Neural cell (in vitro differentiated cells): ENCODE measurements around the gene PRR36. TPM values are rescaled to one million over a fixed set of nuclear protein-coding genes. Genes with fewer than 3 reads are reported as not detected.

Source experiments
- H2AFZ ChIP-seq: fragments of 200-600, 300-800 bp; sonication (generic), shearing (Covaris generic); 2 replicates; pipeline ENCODE4 v1.6.0; 2014; ENCODE audit warnings: low read depth, mild to moderate bottlenecking, antibody characterized with exemption, low read length, moderate library complexity
- H3F3A ChIP-seq: fragments of 200-600 bp; shearing (Covaris generic); 2 replicates; pipeline ENCODE4 v1.6.1; 2016; ENCODE audit warnings: mild to moderate bottlenecking, moderate library complexity, mixed read lengths, antibody characterized with exemption, low read length; ENCODE audit not compliant: insufficient read depth, poor library complexity, severe bottlenecking
- H3K27ac ChIP-seq: fragments of 200-600, 300-800 bp; sonication (generic), shearing (Covaris generic); 2 replicates; pipeline ENCODE4 v1.5.1; 2014; ENCODE audit warnings: mild to moderate bottlenecking, low read length, moderate library complexity
- H3K27me3 ChIP-seq: fragments of 300-800, 200-600 bp; sonication (generic), shearing (Covaris generic); 2 replicates; pipeline ENCODE4 v1.6.0; 2014; ENCODE audit warnings: mild to moderate bottlenecking, low read depth, low read length, moderate library complexity; ENCODE audit not compliant: insufficient read depth
- H3K36me3 ChIP-seq: fragments of 300-800, 200-600 bp; sonication (generic), shearing (Covaris generic); 2 replicates; pipeline ENCODE4 v1.5.1; 2014; ENCODE audit warnings: mild to moderate bottlenecking, antibody characterized with exemption, low read length, moderate library complexity; ENCODE audit not compliant: insufficient read depth
- H3K4me2 ChIP-seq: fragments of 300-800, 200-600 bp; sonication (generic), shearing (Covaris generic); 2 replicates; pipeline ENCODE4 v1.6.0; 2014; ENCODE audit warnings: mild to moderate bottlenecking, low read length
- H3K4me3 ChIP-seq: fragments of 300-800, 200-600 bp; sonication (generic), shearing (Covaris generic); 2 replicates; pipeline ENCODE4 v1.5.1; 2014; ENCODE audit warnings: mild to moderate bottlenecking, low read length, moderate library complexity
- H3K79me2 ChIP-seq: fragments of 200-600 bp; shearing (Covaris generic); replicated peaks from 2 replicates; pipeline ENCODE4 v1.6.0; 2014; ENCODE audit warnings: mild to moderate bottlenecking, low read length, moderate library complexity; ENCODE audit not compliant: insufficient read depth
- H3K9ac ChIP-seq: fragments of 300-800, 200-600 bp; sonication (generic), shearing (Covaris generic); 2 replicates; pipeline ENCODE4 v1.6.1; 2016; ENCODE audit warnings: mild to moderate bottlenecking, low read length, mixed read lengths
- H3K9me2 ChIP-seq: fragments of 200-600 bp; shearing (Covaris generic); 2 replicates; pipeline ENCODE4 v1.6.1; 2016; ENCODE audit warnings: mild to moderate bottlenecking, low read length, mixed read lengths; ENCODE audit not compliant: insufficient read depth
- H3K9me3 ChIP-seq: fragments of 200-600, 300-800 bp; sonication (generic), shearing (Covaris generic); 2 replicates; pipeline ENCODE4 v1.6.1; 2016; ENCODE audit warnings: mild to moderate bottlenecking, mixed run types, low read length, moderate library complexity, mixed read lengths
- H4K20me1 ChIP-seq: fragments of 200-600 bp; shearing (Covaris generic); 2 replicates; pipeline ENCODE4 v1.6.1; 2016; ENCODE audit warnings: mild to moderate bottlenecking, mixed run types; ENCODE audit not compliant: insufficient read depth
- CTCF ChIP-seq: fragments of 450-650 bp; IDR thresholded peaks from 2 replicates; pipeline ENCODE4 v1.5.1; 2014; ENCODE audit warnings: antibody characterized with exemption, mild to moderate bottlenecking, moderate library complexity; ENCODE audit not compliant: poor library complexity, severe bottlenecking
- EP300 ChIP-seq: fragments of 450-650 bp; conservative IDR thresholded peaks from 2 replicates; pipeline ENCODE4 v1.6.1; 2014; ENCODE audit warnings: antibody characterized with exemption, mild to moderate bottlenecking, moderate library complexity; ENCODE audit not compliant: poor library complexity, severe bottlenecking
- EZH2 ChIP-seq: fragments of 200-600, 300-800 bp; shearing (Covaris generic), sonication (generic); IDR thresholded peaks from 2 replicates; pipeline ENCODE4 v1.6.1; 2014; ENCODE audit warnings: antibody characterized with exemption, low read length, borderline replicate concordance, mild to moderate bottlenecking; ENCODE audit not compliant: insufficient read depth, poor library complexity, severe bottlenecking
- MXI1 ChIP-seq: fragments of 450-650 bp; conservative IDR thresholded peaks from 2 replicates; pipeline ENCODE4 v1.6.1; 2014; ENCODE audit warnings: antibody characterized with exemption, mild to moderate bottlenecking; ENCODE audit not compliant: poor library complexity, severe bottlenecking
- POLR2AphosphoS5 ChIP-seq: IDR thresholded peaks from 2 replicates; pipeline ENCODE4 v1.6.1; 2012
- RAD21 ChIP-seq: fragments of 450-650 bp; conservative IDR thresholded peaks from 2 replicates; pipeline ENCODE4 v1.6.1; 2014; ENCODE audit warnings: antibody characterized with exemption, mild to moderate bottlenecking, moderate library complexity
- REST ChIP-seq: IDR thresholded peaks from 2 replicates; pipeline ENCODE4 v1.6.1; 2012; ENCODE audit warnings: borderline replicate concordance
- SMC3 ChIP-seq: fragments of 450-650 bp; conservative IDR thresholded peaks from 2 replicates; pipeline ENCODE4 v1.6.1; 2014; ENCODE audit warnings: antibody characterized with exemption, mild to moderate bottlenecking, moderate library complexity; ENCODE audit not compliant: poor library complexity
- TAF1 ChIP-seq: IDR thresholded peaks from 2 replicates; pipeline ENCODE4 v1.6.1; 2012; ENCODE audit warnings: low read depth
- polyA plus RNA-seq: library from polyadenylated mRNA; depleted of rRNA; stranded (reverse); fragments of >200 nt; gene quantifications from 2 replicates; pipeline ENCODE4 v1.2.3, GENCODE V29; 2014

PRR36 gene
- polyA plus RNA-seq, 1 donor from 2014 or later: 2.5 TPM

- no peak for TF ChIP-seq EP300
- TF ChIP-seq SMC3: no peak
- TF ChIP-seq REST: no peak
- H3K9ac ChIP-seq: no peak overlapping the region
- H3K4me2 ChIP-seq: no peak overlapping the region
- H4K20me1 ChIP-seq: no peaks in the 10 kb centered on the region
- no peaks in the 10 kb centered on the region for H3K36me3 ChIP-seq
- H3K79me2 ChIP-seq: peaks cover 22% of the 10 kb centered on the region
- no peaks in the 10 kb centered on the region for H3K9me3 ChIP-seq
- H3K27me3 ChIP-seq: no peaks in the 10 kb centered on the region
- H3K4me3 ChIP-seq: no peak overlapping the region
- H3F3A ChIP-seq: no peaks in the 10 kb centered on the region
- H3K9me2 ChIP-seq: no peaks in the 10 kb centered on the region
- H2AFZ ChIP-seq: no peak overlapping the region
- H3K27ac ChIP-seq: no peak overlapping the region
These were observed 33.4 kb upstream of the PRR36 start for GRCh38 chr19:7907544-7907943.

GRCh38 chr19:7907122-7907521, 32.9 kb upstream of the PRR36 start:
- H3F3A ChIP-seq: no peaks in the 10 kb centered on the region
- H4K20me1 ChIP-seq: no peaks in the 10 kb centered on the region
- H2AFZ ChIP-seq: no peak overlapping the region
- H3K27ac ChIP-seq: no peak overlapping the region
- no peaks in the 10 kb centered on the region for H3K9me3 ChIP-seq
- H3K27me3 ChIP-seq: no peaks in the 10 kb centered on the region
- no peak overlapping the region for H3K9ac ChIP-seq
- peaks cover 22% of the 10 kb centered on the region for H3K79me2 ChIP-seq
- TF ChIP-seq EP300 (no peak), RAD21 (no peak), EZH2 (no peak), MXI1 (no peak), POLR2AphosphoS5 (no peak), CTCF (no peak), TAF1 (no peak), REST (no peak), SMC3 (no peak)
- H3K4me3 ChIP-seq: no peak overlapping the region
- H3K36me3 ChIP-seq: no peaks in the 10 kb centered on the region
- no peaks in the 10 kb centered on the region for H3K9me2 ChIP-seq
- H3K4me2 ChIP-seq: no peak overlapping the region
